VCaP (cell line): ENCODE data around the gene CHRM2.

Source experiments
- H3K27ac ChIP-seq: fragments of 450-650 bp; 2 replicates; pipeline ENCODE4 v1.5.1; 2017
- TF ChIP-seq, protein P1 (sequence below): fragments of 450-650 bp; conservative IDR thresholded peaks from 2 replicates; pipeline ENCODE4 v1.5.1; 2017; ENCODE audit warnings: mild to moderate bottlenecking, moderate library complexity

The CHRM2 gene

DNA sequence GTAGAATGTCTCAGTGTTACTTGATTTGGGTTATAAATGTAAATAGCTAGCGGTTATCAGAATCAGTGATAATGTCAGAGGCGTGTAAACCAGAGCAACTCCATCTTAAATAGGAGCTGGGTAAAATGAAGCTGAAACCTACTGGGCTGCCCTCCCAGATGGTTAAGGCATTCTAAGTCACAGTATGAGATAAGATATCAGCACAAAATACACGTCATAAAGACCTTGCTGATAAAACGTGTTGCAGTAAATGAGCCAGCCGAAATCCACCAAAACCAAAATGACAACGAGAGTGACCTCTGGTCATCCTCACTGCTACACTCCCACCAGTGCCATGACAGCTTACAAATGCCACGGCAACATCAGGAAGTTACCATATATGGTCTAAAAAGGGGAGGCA is 172.3 kb downstream of the CHRM2 start:
- TF ChIP-seq, protein P1, sequence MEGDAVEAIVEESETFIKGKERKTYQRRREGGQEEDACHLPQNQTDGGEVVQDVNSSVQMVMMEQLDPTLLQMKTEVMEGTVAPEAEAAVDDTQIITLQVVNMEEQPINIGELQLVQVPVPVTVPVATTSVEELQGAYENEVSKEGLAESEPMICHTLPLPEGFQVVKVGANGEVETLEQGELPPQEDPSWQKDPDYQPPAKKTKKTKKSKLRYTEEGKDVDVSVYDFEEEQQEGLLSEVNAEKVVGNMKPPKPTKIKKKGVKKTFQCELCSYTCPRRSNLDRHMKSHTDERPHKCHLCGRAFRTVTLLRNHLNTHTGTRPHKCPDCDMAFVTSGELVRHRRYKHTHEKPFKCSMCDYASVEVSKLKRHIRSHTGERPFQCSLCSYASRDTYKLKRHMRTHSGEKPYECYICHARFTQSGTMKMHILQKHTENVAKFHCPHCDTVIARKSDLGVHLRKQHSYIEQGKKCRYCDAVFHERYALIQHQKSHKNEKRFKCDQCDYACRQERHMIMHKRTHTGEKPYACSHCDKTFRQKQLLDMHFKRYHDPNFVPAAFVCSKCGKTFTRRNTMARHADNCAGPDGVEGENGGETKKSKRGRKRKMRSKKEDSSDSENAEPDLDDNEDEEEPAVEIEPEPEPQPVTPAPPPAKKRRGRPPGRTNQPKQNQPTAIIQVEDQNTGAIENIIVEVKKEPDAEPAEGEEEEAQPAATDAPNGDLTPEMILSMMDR = no peak
- H3K27ac ChIP-seq = no peak overlapping the region

DNA sequence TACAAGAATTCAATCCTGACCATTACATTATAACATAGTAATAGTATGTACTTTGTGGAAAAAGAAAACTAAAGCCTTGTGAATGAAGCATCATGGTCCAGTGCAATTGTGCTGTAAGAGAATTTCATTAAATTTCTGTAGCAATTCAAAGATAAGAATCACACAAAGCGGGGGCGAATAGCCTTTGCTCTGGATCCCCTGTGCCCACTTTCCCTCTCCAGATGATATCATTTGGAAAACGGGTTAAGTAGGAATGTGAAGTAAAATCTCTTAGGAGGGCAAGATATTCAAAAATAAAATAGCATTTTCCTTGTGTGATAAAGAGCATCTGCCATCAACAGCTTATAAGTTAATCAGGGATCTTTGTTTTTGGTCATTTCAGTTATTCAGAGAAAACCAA is 177.1 kb downstream of the CHRM2 start:
- TF ChIP-seq, protein P1 = no peak
- no peak overlapping the region for H3K27ac ChIP-seq

DNA sequence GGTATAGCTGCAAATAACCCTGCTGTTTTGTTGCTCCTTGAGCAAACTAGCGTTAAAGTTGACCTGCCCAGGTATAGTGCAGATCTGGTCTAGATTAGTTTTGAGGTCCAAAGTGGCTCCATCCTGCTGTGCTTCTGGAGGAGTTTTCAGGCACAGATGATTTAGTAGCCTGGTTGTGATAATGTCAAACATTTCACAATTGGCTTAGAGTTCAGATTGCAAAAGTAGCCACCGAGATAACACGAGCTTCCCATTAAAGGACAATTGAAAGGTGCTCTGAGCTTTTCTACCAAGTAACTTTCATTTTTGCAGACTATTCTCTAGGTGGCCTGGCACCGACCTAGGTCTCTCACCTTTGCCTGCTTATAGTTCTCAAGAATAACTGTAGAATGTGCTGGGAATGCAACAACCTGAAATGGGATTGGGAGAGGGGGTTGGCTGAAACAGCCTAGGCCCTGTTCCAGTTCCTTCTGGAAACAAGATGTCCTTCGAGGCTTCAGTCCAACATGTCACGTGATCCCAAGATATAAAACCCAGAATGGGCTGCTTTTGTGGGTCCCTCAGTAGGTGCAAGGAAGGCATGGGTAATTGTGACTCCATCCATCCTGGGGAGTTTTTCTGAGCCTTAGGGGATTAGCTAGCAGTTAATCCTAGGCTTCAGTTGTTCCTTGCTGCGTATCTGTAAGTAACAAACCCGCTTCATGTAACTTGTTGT is 201.0 kb downstream of the CHRM2 start:
- H3K27ac ChIP-seq = no peak overlapping the region
- TF ChIP-seq, protein P1 = no peak
